DMS114 treated with DMSO at 0.1 percent for 48 hours (cell line): ENCODE data around the gene MLLT3.

ENCODE experiments used
- DNase-seq: peaks from one replicate; lab custom pipeline; 2025; ENCODE audit not compliant: unreplicated experiment; lab: John Stamatoyannopoulos, UW

Gene MLLT3

DNA sequence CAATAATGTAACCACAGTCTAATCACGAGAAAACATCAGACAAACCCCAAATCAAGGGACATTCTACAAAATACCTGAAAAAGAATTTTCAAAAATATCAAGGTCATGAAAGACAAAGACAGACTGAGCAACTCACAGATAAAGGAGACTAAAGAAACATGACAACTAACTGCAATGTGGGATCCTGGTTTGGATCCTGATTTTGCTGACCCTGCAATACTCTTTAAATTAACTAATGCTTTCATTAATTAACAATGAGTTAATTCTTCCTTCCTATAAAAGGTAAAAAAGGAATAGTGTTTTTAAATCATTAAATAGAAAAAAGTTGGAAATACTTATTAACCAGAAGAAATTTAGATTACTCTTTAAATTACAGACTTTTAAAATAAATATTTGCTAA, 103.6 kb downstream of the MLLT3 start:
- DNase-seq, result no peak

DNA sequence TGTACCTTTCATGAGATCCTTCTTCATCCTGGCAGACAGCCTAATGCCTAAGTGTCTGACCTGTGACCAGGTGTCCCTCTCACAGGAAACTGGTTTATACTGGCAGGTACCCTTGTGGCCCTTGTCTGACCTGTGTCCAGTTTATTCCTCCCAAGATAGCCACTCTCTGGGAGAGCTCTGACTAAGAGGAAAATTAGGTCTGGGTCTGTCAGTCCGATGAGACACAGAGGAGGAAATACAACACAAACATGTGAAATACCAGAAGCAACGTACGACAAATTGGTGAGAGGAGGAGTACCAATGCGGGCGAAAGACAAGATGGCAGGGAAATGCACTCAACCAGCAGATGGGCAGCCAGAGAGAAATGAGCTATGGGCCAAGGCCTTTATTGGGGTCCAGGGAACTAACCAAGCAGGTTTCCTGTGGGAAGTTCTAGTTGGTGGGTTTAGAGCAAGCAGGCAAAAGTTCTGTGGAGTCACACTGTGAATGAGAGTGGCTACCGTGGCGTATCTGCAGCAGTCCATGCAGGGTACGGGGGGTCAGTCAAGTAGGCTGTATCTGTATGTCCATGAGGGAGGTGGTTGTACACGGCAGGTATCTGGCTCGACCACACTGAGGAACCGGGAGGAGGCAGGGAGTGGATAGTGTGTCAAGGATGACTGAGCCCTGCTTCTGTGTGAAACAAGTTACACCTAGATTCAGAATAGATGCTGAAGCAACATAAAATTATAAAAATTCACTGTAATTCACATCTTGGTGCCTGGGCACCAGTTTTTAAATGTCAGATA, 109.0 kb downstream of the MLLT3 start:
- DNase-seq, result no peak

DNA sequence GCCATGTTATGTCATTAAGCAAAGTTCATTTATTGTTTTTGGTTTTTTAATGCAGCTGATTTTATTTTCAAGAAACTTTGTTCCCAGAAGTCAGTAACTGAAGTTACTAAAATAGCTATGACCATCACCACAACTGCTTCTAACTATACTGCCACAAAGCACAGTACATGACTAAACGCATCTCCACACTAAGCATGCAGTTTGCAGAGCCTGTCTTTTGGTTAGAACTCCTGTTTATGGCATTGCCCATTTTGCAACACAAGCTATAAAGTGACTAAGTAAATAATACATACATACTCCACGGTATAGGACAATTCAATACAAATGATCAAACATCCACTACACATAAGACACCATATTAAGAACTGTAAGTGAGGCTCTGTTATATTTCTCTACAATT, 109.7 kb downstream of the MLLT3 start:
- no peak for DNase-seq

DNA sequence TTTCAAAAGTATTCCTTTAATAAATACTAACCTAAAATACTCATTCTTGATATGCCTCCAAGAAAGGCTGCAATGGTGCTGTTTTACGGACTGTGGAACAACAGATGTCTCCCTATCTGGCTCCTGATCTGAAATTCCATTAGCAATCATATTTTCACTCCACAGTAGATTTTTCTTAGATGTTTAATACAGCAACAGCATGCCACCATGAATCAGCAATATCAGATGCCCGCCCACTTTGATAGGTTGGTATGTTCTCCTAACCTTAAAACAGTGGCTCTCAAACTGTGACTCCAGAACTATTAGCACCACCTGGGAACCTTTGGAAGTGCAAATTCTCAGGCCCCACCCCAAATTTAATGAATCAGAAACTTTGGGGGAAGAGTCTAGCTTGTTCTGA, 110.2 kb downstream of the MLLT3 start:
- no peak for DNase-seq

DNA sequence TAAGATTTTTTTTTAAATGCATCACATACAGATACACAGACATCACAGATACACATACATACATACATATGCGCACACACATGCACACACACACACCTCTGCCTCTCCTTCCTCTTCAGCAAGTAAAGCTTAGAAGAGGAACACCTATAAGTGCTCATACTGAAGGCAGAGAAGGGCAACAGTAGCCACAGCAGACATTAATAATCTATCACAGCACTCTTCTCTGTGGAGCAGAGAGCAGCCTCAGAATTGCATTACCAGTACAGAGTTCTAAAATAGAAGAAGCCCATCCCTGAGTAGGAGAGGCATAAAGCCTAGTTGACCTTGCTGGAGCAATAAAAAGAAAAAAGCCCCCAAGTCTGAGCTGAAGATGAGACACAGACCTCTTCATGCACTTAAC, 110.6 kb downstream of the MLLT3 start:
- DNase-seq, result no peak

DNA sequence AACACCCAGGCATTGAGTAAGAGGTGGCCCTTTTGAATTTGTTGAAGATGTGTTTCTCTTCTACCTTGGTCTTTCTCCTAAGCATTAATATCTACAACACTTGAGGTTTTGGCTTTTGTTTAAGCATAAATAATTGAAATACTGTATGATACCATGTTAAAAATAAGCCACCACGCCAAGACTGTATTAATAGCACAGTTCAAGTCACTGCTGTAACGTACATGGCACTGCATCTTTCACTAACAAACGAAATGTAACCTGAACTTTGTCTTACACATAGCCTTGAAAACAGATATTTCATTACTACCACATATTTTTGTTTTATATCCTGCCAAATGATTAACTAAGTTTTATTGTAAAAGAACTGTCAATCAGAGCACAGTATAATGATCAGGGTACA, 112.8 kb downstream of the MLLT3 start:
- no peak for DNase-seq

DNA sequence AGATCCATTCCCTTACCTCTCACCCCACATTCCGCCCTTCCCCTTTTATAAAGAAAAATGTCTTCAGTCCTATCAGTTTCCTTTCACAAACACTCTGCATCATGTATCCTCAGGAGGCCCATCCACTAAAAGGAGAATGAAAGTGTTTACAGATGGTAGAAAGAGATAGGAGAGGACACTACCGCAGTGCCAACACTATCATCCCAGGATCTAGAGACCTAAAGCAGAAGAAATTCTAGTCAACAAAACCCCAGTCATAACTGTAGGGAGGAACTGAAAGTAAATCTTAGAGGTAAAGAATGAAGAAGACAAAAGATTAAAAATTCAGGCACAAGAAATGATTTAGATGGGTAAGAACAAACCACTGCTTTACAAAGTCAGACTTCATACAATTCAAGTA, 114.1 kb downstream of the MLLT3 start:
- DNase-seq, result no peak

DNA sequence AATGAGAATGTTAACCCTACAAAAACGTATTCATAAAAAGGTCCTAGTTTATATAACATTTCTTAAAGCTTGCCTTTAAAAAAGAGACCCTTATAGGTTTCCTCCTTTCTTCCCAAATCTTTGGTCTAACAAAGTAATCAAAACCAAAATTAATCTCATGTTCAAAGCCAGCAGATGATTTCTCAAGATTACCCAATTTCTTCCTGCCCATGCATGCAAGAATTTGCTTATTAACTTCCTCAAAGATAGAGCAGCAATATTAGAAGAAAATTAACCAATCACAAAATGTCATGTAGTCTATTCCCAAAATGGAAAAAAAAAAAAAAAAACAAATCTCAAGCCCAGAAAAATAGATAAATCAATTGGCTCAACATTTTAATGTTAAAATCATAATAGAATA, 114.9 kb downstream of the MLLT3 start:
- no peak for DNase-seq

DNA sequence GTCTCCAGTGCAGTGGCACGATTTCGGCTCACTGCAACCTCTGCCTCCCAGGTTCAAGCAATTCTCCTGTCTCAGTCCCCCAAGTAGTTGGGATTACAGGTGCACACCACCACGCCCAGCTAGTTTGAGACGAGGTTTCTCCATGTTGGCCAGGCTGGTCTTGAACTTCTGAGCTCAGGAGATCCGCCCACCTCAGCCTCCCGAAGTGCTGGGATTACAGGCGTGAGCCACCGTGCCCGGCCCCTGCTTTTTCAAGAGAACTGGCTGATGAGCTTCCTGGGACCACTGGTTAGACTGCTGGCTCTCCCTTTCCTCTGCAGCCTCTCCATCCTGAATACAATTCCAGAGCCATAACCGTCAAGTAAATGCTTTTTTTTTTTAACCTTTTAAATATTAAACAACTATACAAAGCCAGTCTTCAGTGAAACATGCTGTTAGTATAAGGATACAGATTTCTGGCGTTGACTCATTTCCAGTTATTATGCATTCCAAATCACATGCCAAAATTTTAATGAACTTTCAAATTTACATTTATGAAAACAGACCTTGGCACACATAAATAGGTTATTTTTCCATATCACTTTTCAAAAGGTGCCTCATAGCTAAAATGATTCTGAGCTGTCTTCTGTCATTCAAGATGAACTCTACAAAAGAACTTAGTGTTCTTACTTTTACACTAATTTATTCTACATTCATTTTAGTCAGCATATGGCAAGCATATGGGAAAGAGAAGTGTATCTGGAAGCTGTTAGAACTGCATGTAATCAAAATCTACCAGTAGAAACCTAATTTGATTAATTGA, 116.0 kb downstream of the MLLT3 start:
- no peak for DNase-seq

DNA sequence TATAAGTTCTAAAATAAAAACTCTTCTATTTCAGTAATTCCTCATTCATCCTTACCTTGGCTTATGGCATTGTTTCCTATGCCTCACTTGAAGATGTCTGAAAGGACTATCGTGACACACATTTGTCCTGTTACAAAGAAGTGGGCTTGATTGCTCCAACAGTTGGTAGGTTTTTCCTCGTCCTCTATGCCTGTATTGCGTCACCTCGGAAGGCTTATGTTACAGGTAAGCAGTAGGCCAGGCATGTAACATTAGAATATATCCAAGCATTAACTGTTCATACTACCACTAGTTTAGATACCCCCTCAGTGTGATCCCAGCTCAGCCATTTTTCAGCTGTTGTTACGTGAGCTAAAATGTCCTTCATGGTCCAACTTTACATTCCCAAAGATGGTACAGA, 116.7 kb downstream of the MLLT3 start:
- DNase-seq, result no peak

DNA sequence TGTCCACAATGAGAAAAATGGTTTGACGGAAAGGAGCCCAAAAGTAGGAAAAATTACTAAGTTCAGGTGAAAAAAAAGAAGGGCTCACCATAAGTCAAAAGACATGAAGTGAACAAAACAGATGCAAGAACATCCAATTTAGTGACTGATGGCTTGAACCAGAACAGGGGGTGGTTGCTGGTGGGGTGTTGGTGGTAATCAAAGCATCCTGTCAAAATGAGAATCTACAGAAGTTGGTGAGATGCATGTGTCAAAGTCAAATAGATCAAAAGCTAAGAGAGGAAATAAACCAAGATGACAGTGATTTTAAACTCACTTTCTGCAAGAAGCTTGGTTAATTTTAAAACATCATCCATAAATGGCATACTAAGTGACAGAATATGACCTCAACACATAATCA, 117.4 kb downstream of the MLLT3 start:
- no peak for DNase-seq

DNA sequence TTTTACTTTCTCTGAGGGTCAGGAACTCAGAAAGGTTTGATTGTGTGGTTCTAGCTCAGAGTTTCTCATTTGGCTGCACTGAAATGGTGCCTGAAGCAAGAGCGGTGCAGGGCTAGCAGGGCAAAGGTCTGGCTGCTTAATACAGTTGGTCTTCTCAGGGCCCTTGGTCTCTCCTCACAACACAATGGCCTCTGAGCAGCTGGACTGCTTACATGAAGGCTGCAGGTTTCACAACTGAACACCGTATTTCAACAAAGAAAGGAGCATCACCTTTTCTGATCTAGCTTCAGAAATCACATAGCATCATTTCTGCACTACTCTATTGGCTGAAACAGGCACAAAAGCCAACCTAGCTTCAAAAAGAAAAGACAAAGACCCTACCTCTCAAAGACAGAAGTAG, 122.2 kb downstream of the MLLT3 start:
- no peak for DNase-seq

DNA sequence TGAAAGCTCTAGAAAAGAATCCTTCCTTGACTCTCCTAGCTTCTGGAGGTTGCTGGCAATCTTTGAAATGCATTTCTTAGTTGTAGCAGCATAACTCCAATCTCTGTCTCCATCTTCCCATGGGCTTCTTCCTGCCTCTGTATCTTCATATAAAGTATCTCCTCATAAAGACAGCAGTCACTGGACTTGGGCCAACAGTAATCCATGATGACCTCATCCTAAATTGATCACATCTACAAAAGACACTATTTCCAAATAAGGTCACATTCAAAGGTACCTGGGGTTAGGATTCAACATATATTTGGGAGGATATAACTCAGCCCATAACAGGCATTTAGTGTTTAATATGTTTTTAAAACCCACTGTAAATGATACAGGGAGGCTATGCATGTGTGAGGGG, 123.3 kb downstream of the MLLT3 start:
- no peak for DNase-seq

DNA sequence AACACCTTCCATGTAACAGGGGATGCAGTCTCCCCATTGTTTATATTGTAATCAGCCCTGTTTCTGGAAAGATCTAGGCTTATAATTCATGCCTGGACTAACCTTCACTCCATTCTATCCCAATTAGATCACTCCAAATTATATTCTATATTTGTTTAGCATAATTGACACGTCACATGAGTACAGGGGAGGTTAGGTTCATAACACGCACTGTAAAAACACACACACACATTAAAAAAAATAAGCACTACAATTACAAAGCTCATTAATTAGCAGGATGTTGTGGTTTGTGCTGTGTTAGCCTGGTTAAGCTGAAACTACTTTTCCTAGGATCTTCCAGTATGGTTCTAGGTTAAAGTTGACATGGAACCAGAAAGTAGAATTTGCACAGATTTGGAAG, 126.0 kb downstream of the MLLT3 start:
- DNase-seq, result no peak

DNA sequence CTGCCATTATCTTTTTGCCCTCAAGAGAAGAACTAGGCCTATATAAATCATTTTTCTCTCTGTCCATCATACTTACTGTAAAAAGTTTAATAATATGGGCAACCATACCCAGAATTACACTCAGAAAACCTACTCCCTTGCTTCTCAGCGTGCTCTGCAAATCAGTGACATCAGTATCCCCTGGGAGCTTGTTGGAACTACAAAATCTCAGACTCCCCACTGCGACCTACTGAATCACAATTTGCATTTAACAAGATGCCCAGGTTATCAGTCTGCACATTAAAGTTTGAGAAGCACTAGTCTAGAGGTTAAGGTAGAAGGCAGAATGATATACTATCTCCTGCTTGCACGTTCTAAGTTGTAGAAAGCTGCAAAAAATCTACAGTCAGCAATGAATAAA, 127.2 kb downstream of the MLLT3 start:
- no peak for DNase-seq

DNA sequence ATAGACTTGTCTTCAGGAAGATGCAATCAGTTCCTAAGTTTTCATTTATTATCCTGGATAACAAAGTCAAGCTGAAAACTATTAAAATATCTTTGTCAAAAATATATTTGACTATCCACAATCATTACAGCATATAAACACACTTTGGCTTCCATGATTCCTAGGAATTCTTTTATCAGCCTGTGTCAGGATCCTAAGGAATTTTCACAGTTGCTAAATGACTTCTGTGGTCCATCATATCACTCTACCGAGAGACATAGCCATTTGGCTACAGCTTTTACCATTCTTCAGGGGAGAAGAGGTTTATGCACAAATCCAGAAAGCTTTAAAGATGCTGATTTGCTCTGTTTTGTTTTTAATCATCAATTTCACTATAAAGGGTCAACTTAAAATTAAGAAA, 128.3 kb downstream of the MLLT3 start:
- DNase-seq, result no peak

DNA sequence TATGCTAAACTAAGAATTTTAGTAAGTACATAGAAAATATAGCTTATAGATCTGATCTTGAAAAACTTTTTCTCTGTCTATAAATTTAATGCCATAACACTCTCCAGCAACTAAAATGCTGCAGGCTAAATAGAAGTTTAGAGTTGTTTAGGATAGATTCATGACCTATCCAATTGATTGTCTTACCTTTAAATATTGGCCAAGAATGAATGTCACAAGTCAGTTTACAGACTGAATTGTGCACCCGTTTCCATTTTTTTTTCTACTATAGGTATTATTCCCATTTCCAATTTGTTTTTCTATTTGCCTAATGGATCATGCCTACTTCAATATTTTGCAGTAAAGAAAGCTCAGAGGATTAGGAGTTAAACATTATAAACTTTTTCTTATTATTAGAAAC, 129.5 kb downstream of the MLLT3 start:
- no peak for DNase-seq

DNA sequence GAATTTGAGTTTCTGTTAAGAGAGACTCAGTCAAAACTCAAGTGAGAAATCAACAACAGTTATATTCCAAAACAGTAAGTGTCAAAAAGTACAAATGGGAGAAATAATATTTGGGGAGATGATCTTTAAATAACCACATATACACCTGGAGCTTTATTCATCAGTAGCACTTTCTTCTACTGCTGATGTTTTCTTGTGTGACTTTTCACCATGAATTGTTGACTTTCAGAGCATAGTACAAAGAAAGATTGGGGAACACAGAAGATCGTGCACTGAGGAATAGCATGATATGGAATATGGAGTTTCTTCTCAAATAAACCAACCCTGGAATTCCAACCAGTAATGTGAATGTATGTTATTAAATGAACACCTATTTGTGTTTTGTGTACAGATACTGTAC, 130.7 kb downstream of the MLLT3 start:
- DNase-seq, result no peak

DNA sequence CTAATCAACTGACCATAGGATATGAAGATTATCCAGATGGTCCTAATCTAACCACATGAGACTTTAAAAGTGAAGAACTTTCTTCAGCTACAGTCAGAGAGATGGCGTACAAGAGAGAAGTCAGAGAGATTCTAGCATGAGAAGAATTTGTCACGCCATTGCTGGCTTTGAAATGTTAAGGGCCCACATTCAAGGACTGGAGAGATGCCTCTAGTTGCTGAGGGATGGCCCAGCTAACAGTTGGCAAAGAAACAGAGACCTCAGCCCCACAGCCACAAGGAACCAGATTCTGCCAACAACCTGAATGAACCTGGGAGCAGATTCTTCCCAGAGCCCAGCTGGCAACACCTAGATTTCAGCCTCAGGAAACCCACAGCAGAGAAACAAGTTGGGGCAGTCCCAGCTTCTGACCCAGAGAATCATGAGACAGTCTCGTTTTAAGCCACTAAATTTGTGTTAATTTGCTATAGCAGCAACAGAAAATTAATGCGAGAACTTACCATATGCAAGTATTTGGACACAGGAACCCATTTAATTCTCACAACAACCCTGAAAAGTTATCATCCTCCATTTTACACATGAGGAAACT, 132.0 kb downstream of the MLLT3 start:
- DNase-seq, result no peak

DNA sequence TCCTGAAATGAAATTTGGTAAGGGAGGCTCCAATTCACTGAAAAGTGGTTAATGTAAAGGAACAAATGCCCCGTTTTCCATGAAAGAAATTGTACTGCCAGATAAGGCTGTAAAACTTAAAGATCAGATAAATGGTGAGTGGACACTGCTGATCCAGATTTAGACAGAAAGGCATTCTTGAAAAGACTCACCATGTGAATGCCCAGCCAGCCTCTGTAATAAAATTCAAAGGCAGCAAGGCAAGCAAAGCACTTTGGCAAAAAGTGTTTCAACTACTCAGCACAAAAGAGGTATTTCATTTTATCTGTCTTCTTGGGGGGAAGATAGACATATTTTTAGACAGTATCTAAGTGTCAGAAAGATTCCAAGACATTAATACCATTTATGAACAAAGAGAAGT, 133.6 kb downstream of the MLLT3 start:
- no peak for DNase-seq

DNA sequence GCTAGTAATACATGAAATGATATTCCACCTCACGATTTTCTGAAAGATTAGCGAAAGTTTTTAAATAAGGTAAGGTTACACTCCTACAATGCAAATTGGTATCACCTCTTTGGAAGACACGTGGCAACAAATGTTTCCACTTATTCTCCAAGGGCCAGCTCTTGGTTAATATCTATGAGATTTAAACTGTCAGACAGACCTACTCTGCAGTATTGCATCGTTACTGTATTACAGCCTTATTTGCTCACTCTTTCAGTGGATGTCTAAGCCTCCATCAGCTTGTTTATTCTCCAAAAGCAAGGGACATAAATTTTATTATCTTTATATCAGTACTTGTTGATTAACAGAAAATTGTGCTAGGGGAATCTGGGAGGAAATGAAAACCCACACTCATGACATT, 135.7 kb downstream of the MLLT3 start:
- DNase-seq, result no peak

DNA sequence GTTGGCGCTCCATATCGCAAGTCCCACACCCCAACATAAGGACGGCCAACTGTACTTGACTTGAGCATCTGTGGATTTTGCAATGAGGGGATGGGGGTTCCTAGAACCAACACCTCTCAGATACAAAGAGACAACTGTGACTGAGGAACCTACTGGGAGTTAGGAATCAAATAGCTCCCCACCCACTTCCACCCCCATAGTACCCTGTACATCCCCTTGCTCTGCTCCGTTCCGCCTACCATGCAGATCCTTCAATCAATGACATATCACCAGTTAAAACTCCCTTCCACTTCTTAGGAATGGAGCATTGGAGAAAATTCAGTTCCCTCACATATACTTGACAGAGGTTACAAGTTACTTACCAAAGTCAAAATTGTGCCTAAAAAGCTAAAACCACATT, 140.9 kb downstream of the MLLT3 start:
- no peak for DNase-seq
